A549 (cell line): ENCODE results near the gene CNTFR.

Source experiments
- BHLHE40 ChIP-seq: IDR thresholded peaks from 2 replicates; pipeline ENCODE4 v1.6.1; 2012; ENCODE audit warnings: low read depth, low read length, inconsistent platforms
- CBX2 ChIP-seq: fragments of 200-600 bp; sonication (generic); IDR thresholded peaks from 2 replicates; pipeline ENCODE4 v1.6.1; 2016; ENCODE audit warnings: low read depth, mild to moderate bottlenecking, borderline replicate concordance
- CBX8 ChIP-seq: fragments of 200-600 bp; sonication (generic); IDR thresholded peaks from 2 replicates; pipeline ENCODE4 v1.6.1; 2016
- CTCF ChIP-seq: fragments of >200 bp; sonication (Bioruptor Twin); formaldehyde crosslinking; IDR thresholded peaks from 3 replicates; pipeline ENCODE4 v1.5.1; 2016
- HMGXB4 ChIP-seq: fragments of 250-450 bp; sonication (Bioruptor Pico); IDR thresholded peaks from 2 replicates; pipeline ENCODE4 v1.5.0; 2021; ENCODE audit warnings: mild to moderate bottlenecking, moderate library complexity, borderline replicate concordance
- JUNB ChIP-seq: fragments of >200 bp; sonication (Bioruptor Twin); formaldehyde crosslinking; IDR thresholded peaks from 2 replicates; pipeline ENCODE4 v1.6.1; 2016
- NR3C1 ChIP-seq: fragments of >200 bp; sonication (Bioruptor Twin); formaldehyde crosslinking; IDR thresholded peaks from 3 replicates; pipeline ENCODE4 v1.6.1; 2017
- POLR2A ChIP-seq: IDR thresholded peaks from 2 replicates; pipeline ENCODE4 v1.6.1; 2012; ENCODE audit warnings: mild to moderate bottlenecking, low read length
- POLR2AphosphoS2 ChIP-seq: conservative IDR thresholded peaks from 2 replicates; pipeline ENCODE4 v1.6.1; 2012; ENCODE audit warnings: low read length, improper control_type of control experiment, inconsistent platforms
- REST ChIP-seq: fragments of 200-600 bp; sonication (generic); IDR thresholded peaks from 2 replicates; pipeline ENCODE4 v1.6.1; 2016; ENCODE audit warnings: antibody characterized with exemption, mild to moderate bottlenecking, moderate library complexity
- RNF2 ChIP-seq: fragments of 200-600 bp; sonication (generic); IDR thresholded peaks from 2 replicates; pipeline ENCODE4 v1.6.1; 2016; ENCODE audit warnings: low read depth, mild to moderate bottlenecking, antibody characterized with exemption, moderate library complexity, borderline replicate concordance
- TF ChIP-seq, protein P1 (sequence below): IDR thresholded peaks from 2 replicates; pipeline ENCODE4 v1.6.1; 2012

GRCh38 chr9:34541540-34541939 lies 48.0 kb downstream of the CNTFR start:
- TF ChIP-seq CTCF (no peak), POLR2A (no peak), HMGXB4 (CRISPR knock-in tag) (no peak), RNF2 (no peak), CBX2 (no peak), JUNB (no peak), CBX8 (no peak), REST (no peak), POLR2AphosphoS2 (no peak), BHLHE40 (no peak), NR3C1 (no peak)
- TF ChIP-seq, protein P1, sequence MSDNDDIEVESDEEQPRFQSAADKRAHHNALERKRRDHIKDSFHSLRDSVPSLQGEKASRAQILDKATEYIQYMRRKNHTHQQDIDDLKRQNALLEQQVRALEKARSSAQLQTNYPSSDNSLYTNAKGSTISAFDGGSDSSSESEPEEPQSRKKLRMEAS: no peak
